HepG2 (cell line): ENCODE measurements around the gene MSI2. TPM values are rescaled to one million over a fixed set of nuclear protein-coding genes. Genes with fewer than 3 reads are reported as not detected.

Source experiments
- ATAC-seq: fragments of 200-7000 bp; cut with Tn5 transposase; 3 replicates; pipeline ENCODE4 v1.9.1; 2020; ENCODE audit warnings: mild to moderate bottlenecking, moderate library complexity
- BruUV-seq: library from RNA; stranded (reverse); fragments of 400-500 nt; replicated peaks from 2 replicates; lab custom pipeline; 2021; lab: Mats Ljungman, UMichigan
- CTCF ChIA-PET: fragments of 300-600 bp; formaldehyde crosslinking; extraction: SDS; loops from one replicate; lab custom pipeline; 2021; ENCODE audit warnings: low total read pairs, inconsistent platforms, low intra/inter-chr PET ratio; lab: Yijun Ruan, JAX
- POLR2A ChIA-PET: fragments of 350-600 bp; sonication (Branson Sonifier 250); formaldehyde crosslinking; loops from one replicate; lab custom pipeline; 2020; ENCODE audit warnings: antibody characterized with exemption, inconsistent platforms; lab: Yijun Ruan, JAX
- DNase-seq: peaks from one replicate; pipeline ENCODE4 v3.0.0-alpha.2; 2015; ENCODE audit warnings: low spot score
- FAIRE-seq: peaks from 3 replicates; lab custom pipeline; 2011; peaks lifted over from hg19 to GRCh38; lab: Jason Lieb, UNC
- H2AFZ ChIP-seq: one replicate; pipeline ENCODE4 v1.6.1; 2011; ENCODE audit warnings: low read length, inconsistent platforms
- H3K27ac ChIP-seq: fragments of 300-600 bp; 3 replicates; pipeline ENCODE4 v1.8.0; 2011; ENCODE audit warnings: mixed run types, mild to moderate bottlenecking, mixed read lengths, low read length, inconsistent platforms; ENCODE audit not compliant: insufficient read depth; ENCODE audit errors: extremely low read length
- H3K27me3 ChIP-seq, 2 experiments: fragments of 200-600 bp in 1 of 2; 2 replicates in 1 of 2; 3 replicates in 1 of 2; pipeline versions ENCODE4 v1.6.0 to v1.8.0; 2011; ENCODE audit warnings: low read length in 2 of 2, mild to moderate bottlenecking in 2 of 2, moderate library complexity in 2 of 2, inconsistent platforms in 1 of 2; ENCODE audit not compliant: insufficient read depth in 2 of 2, control insufficient read depth in 1 of 2
- H3K36me3 ChIP-seq, 2 experiments: fragments of 200-600 bp in 1 of 2; replicated peaks in 1 of 2; 2 replicates in 1 of 2; 3 replicates in 1 of 2; pipeline versions ENCODE4 v1.5.1 to v1.8.0; 2011; ENCODE audit warnings: low read length in 2 of 2, inconsistent platforms in 1 of 2; ENCODE audit not compliant: insufficient read depth in 2 of 2, control insufficient read depth in 1 of 2
- H3K4me1 ChIP-seq: 2 replicates; pipeline ENCODE4 v1.5.1; 2012; ENCODE audit warnings: low read length, inconsistent platforms; ENCODE audit not compliant: insufficient read depth
- H3K4me2 ChIP-seq: 2 replicates; pipeline ENCODE4 v1.6.0; 2011; ENCODE audit warnings: low read depth, low read length, inconsistent platforms
- H3K4me3 ChIP-seq, 3 experiments: fragments of 200-600 bp in 1 of 3; sonication (generic), shearing (Covaris generic) in 1 of 3; replicated peaks in 1 of 3; 2 replicates each; pipeline ENCODE4 v1.5.1; 2011 to 2016; ENCODE audit warnings: low read length in 3 of 3, inconsistent platforms in 2 of 3, low read depth in 2 of 3, mild to moderate bottlenecking in 2 of 3, control low read depth in 1 of 3, mixed read lengths in 1 of 3; ENCODE audit not compliant: insufficient read depth in 1 of 3
- H3K79me2 ChIP-seq: one replicate; pipeline ENCODE4 v1.6.1; 2011; ENCODE audit warnings: low read length, inconsistent platforms; ENCODE audit not compliant: insufficient read depth
- H3K9ac ChIP-seq: 2 replicates; pipeline ENCODE4 v1.6.0; 2011; ENCODE audit warnings: mild to moderate bottlenecking, low read depth, low read length, inconsistent platforms; ENCODE audit not compliant: insufficient read depth
- H3K9me3 ChIP-seq: 2 replicates; pipeline ENCODE4 v1.5.1; 2012; ENCODE audit warnings: mild to moderate bottlenecking, low read length
- H4K20me1 ChIP-seq: 2 replicates; pipeline ENCODE4 v1.6.0; 2011; ENCODE audit warnings: inconsistent platforms, mild to moderate bottlenecking, low read length, moderate library complexity; ENCODE audit not compliant: insufficient read depth
- AKAP8 ChIP-seq: sonication (generic); formaldehyde crosslinking; IDR thresholded peaks from 2 replicates; pipeline ENCODE4 v1.5.1; 2020; ENCODE audit warnings: mild to moderate bottlenecking, missing genetic modification reagents
- ATM ChIP-seq: fragments of 450-650 bp; IDR thresholded peaks from 2 replicates; pipeline ENCODE4 v1.7.1; 2017; ENCODE audit warnings: mild to moderate bottlenecking, borderline replicate concordance
- ATRX ChIP-seq: sonication (generic); formaldehyde crosslinking; IDR thresholded peaks from 2 replicates; pipeline ENCODE4 v1.4.0; 2020; ENCODE audit warnings: missing genetic modification reagents, borderline replicate concordance
- EHMT2 ChIP-seq: fragments of 200-600 bp; sonication (generic); IDR thresholded peaks from 2 replicates; pipeline ENCODE4 v1.7.0; 2017; ENCODE audit warnings: antibody characterized with exemption, low read depth, low read length, borderline replicate concordance
- HNRNPH1 ChIP-seq: fragments of 200-400 bp; formaldehyde crosslinking; optimal IDR thresholded peaks from 2 replicates; pipeline ENCODE3; 2017; ENCODE audit warnings: mild to moderate bottlenecking, low read depth, low read length
- HOXA7 ChIP-seq: sonication (generic); formaldehyde crosslinking; IDR thresholded peaks from 2 replicates; pipeline ENCODE4 v1.8.1; 2022; ENCODE audit warnings: mild to moderate bottlenecking, missing genetic modification reagents, moderate library complexity
- NFATC3 ChIP-seq: sonication (generic); formaldehyde crosslinking; IDR thresholded peaks from 2 replicates; pipeline ENCODE4 v1.5.1; 2020; ENCODE audit warnings: mild to moderate bottlenecking, missing genetic modification reagents
- NONO ChIP-seq, 2 experiments: fragments of 450-650 bp in 1 of 2; sonication (generic) in 1 of 2; formaldehyde crosslinking in 1 of 2; IDR thresholded peaks in 1 of 2; conservative IDR thresholded peaks in 1 of 2; 2 replicates each; pipeline versions ENCODE4 v1.6.1 to v1.8.0; 2017 to 2022; ENCODE audit warnings: mild to moderate bottlenecking in 1 of 2, missing genetic modification reagents in 1 of 2, moderate library complexity in 1 of 2
- RARG ChIP-seq: sonication (generic); formaldehyde crosslinking; IDR thresholded peaks from 2 replicates; pipeline ENCODE4 v1.4.0; 2020; ENCODE audit warnings: low read depth, mild to moderate bottlenecking, missing genetic modification reagents
- SALL1 ChIP-seq: sonication (generic); formaldehyde crosslinking; IDR thresholded peaks from 2 replicates; pipeline ENCODE4 v1.8.0; 2022; ENCODE audit warnings: mild to moderate bottlenecking, missing genetic modification reagents
- ZFX ChIP-seq: sonication (generic); formaldehyde crosslinking; IDR thresholded peaks from 2 replicates; pipeline ENCODE4 v1.4.0; 2020; ENCODE audit warnings: mild to moderate bottlenecking, low read depth, missing genetic modification reagents, moderate library complexity
- ZNF382 ChIP-seq: sonication (generic); formaldehyde crosslinking; IDR thresholded peaks from 2 replicates; pipeline ENCODE4 v1.5.0; 2020; ENCODE audit warnings: missing genetic modification reagents, mild to moderate bottlenecking, borderline replicate concordance
- ZNF850 ChIP-seq: sonication (generic); formaldehyde crosslinking; conservative IDR thresholded peaks from 2 replicates; pipeline ENCODE4 v1.9.0; 2021; ENCODE audit warnings: mild to moderate bottlenecking, missing genetic modification reagents
- ZSCAN12 ChIP-seq: sonication (generic); formaldehyde crosslinking; IDR thresholded peaks from 2 replicates; pipeline ENCODE4 v1.9.0; 2021; ENCODE audit warnings: mild to moderate bottlenecking, missing genetic modification reagents
- ZUFSP ChIP-seq: sonication (generic); formaldehyde crosslinking; IDR thresholded peaks from 2 replicates; pipeline ENCODE4 v1.9.0; 2021; ENCODE audit warnings: missing genetic modification reagents, mild to moderate bottlenecking, borderline replicate concordance
- WGBS: methylation state at CpG from one replicate; pipeline ENCODE4 v1.1.6; 2017; ENCODE audit warnings: low lambda C conversion rate; 5-methylcytosine and 5-hydroxymethylcytosine counted together
- in situ Hi-C: cut with HindIII; loops from 2 replicates; pipeline ENCODE4 v1.10.0; 2017; ENCODE audit warnings: low pct_unique_long_range_greater_than_20kb; ENCODE audit not compliant: extremely low pct_ligation_motif_present
- intact Hi-C: fragments of 100-400 bp; cut with micrococcal nuclease; formaldehyde crosslinking; loops from one replicate; pipeline ENCODE4 v1.10.0; 2022; ENCODE audit not compliant: unreplicated experiment
- polyA plus RNA-seq, 8 experiments: library from polyadenylated mRNA; depleted of rRNA in 3 of 8; stranded (reverse) in 7 of 8; unstranded in 1 of 8; fragments of >200 nt; fragmentation: Illumina TruSeq in 4 of 8; extraction: Trizol in 4 of 8; gene quantifications; 2 replicates each; pipeline versions ENCODE4 v1.2.1 to v1.2.3, GENCODE V29; 2011 to 2016; ENCODE audit warnings: low read depth in 4 of 8, missing spikeins in 1 of 8, mixed read lengths in 1 of 8; ENCODE audit not compliant: insufficient read depth in 1 of 8
- total RNA-seq, 5 experiments: library from RNA; depleted of rRNA; stranded (reverse); fragments of >200 nt; fragmentation: Illumina TruSeq; extraction: Trizol; gene quantifications; 2 replicates each; pipeline ENCODE4 v1.2.3, GENCODE V29; 2016; ENCODE audit warnings: low read depth in 1 of 5
- TF ChIP-seq, protein P1 (sequence below): sonication (generic); formaldehyde crosslinking; IDR thresholded peaks from 2 replicates; pipeline ENCODE4 v1.8.1; 2023; ENCODE audit warnings: mild to moderate bottlenecking, missing genetic modification reagents

MSI2 gene
- total and polyA plus RNA-seq, 2 of the 13 experiments (the other 11 are each of a cell fraction or from before 2014, with no cell fraction given), result 77.5 to 78.4 TPM

DNA sequence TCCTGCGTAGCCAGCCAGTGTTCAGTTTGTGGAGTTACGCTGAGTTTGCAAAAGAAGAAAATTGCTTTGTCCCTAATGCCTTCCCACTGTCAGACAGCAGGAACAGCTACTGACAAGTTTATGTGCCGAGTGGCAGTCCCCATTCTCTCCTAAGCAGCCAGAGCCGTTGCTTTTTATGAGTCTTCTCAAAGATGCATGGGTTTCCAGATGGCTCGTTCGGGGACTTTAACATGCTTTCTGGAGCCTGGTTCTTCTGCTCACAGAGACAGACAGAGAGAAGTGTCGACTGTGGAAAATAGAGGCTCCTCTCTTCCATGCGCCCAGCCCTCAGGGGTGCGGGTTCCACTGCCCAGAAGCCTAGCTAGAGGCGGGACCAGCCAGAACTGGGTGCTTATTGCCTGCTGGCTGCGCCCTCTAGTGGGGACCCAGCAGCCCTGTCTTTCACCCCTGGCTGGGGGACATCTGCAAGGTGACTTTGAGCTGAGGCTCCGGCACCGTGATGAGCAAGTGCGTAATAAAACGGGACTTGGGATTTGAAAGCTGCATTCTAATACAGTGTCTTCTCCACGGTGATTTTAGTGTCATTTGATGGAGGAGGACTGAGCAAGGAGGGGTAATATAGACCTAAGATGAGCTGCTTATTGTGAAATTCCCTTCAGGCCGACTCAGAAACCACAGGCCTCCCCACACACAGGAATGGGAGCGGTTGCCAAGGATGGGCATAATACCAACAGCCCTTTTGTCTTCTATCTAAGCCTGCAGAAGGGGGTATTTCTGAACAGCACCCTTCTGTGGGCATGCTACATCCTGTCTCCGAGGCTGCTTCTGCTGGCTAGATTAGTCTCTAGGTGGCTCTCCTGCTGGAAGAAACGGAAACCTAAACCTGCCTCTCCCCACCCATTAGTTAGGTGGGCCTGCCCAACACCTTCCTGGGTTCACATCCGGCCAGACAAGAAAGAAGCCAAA is 415.6 kb downstream of the MSI2 start (continued):
- TF ChIP-seq RARG (CRISPR knock-in tag), result no peak
- no peak for TF ChIP-seq NONO (IDR thresholded peaks at IDR 0.05)
- 0 out of 2 replicates have a peak, but pooled peaks have one; percentile 32 for TF ChIP-seq NONO (CRISPR knock-in tag; conservative IDR thresholded peaks at IDR 0.05)
- no peak for TF ChIP-seq HNRNPH1
- no peak for TF ChIP-seq ZSCAN12 (CRISPR knock-in tag)
- no peak for TF ChIP-seq AKAP8 (CRISPR knock-in tag)

DNA sequence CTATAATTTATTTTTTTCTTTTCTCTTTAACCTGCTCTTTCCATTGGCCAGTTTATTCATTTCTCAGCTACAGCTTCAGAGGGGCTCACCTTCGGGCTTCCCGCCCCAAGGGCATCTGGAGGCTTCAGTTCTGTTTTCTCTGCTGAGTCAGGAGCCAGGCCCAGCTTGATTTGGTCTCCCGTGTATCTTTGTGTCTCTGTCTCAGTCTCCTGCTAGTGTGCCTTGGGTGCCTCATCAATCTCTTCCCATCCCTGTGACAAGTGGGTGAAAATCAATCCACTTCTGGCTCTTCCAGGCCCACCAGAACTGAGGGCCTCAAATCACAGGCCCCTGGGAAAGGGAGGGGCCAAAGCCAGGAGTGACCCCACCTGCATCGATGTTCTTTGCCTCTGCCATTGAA is 416.6 kb downstream of the MSI2 start:
- no peak overlapping the region for H2AFZ ChIP-seq
- H3K4me1 ChIP-seq, result no peaks in the 10 kb centered on the region
- no peaks in the 10 kb centered on the region for H4K20me1 ChIP-seq
- no TSS peak for BruUV-seq
- POLR2A ChIA-PET, result no interaction called here
- FAIRE-seq (no peak), ATAC-seq (no peak), DNase-seq (no peak)
- H3K27me3 ChIP-seq, result no peaks in the 10 kb centered on the region
- H3K9ac ChIP-seq, result no peak overlapping the region
- no peaks in the 10 kb centered on the region for H3K79me2 ChIP-seq
- in situ Hi-C loops (no loop called here), intact Hi-C loops (loop anchor here (2.0 to 10.0 kb wide), 4 partner anchors 72 to 232 kb away; partner anchors contain the start of gene CCDC182)
- no peak overlapping the region for H3K4me2 ChIP-seq
- CTCF ChIA-PET, result interaction anchor here (2.0 to 2.5 kb wide), 2 partner anchors 75 to 430 kb away, joined by 10 to 17 read pairs; no protein-coding TSS in a partner anchor
- H3K27ac ChIP-seq, result no peak overlapping the region
- H3K36me3 ChIP-seq, result peaks cover 25 to 59% of the 10 kb centered on the region in 2 experiments
- 97% methylated on average over 4 of the region's 4 CpGs for WGBS
- TF ChIP-seq HOXA7 (CRISPR knock-in tag), result no peak
- TF ChIP-seq ATM, result no peak
- TF ChIP-seq ZNF382, result no peak
- no peak for TF ChIP-seq ZFX (CRISPR knock-in tag)
- TF ChIP-seq ATRX, result no peak
- TF ChIP-seq NFATC3, result no peak
- no peak for TF ChIP-seq ZUFSP (CRISPR knock-in tag)
- TF ChIP-seq, protein P1, sequence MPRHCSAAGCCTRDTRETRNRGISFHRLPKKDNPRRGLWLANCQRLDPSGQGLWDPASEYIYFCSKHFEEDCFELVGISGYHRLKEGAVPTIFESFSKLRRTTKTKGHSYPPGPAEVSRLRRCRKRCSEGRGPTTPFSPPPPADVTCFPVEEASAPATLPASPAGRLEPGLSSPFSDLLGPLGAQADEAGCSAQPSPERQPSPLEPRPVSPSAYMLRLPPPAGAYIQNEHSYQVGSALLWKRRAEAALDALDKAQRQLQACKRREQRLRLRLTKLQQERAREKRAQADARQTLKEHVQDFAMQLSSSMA (CRISPR knock-in tag), result no peak
- no peak for TF ChIP-seq SALL1 (CRISPR knock-in tag)
- TF ChIP-seq ZNF850 (CRISPR knock-in tag), result no peak
- no peak for TF ChIP-seq EHMT2
- no peak overlapping the region for H3K4me3 ChIP-seq
- H3K9me3 ChIP-seq, result no peaks in the 10 kb centered on the region
